ENCODE measurements around the gene TAS2R40.

Gene TAS2R40

GRCh38 chr7:143252006-143252405 is 30.2 kb downstream of the TAS2R40 start:
- no peak for TF ChIP-seq ZNF274 (IDR thresholded peaks at IDR 0.05; ENCODE audit: low read depth, low read length)
- no peak overlapping the region for H3K4me3 ChIP-seq (ENCODE audit: low read length)

GRCh38 chr7:143255564-143255963 is 33.7 kb downstream of the TAS2R40 start:
- no peak overlapping the region for H3K4me3 ChIP-seq (ENCODE audit: low read length)
- TF ChIP-seq ZNF274 (IDR thresholded peaks at IDR 0.05; ENCODE audit: low read depth, low read length) = no peak

GRCh38 chr7:143256325-143256724 is 34.5 kb downstream of the TAS2R40 start:
- TF ChIP-seq ZNF274 (IDR thresholded peaks at IDR 0.05; ENCODE audit: low read depth, low read length) = no peak
- no peak overlapping the region for H3K4me3 ChIP-seq (ENCODE audit: low read length)

GRCh38 chr7:143256932-143257331 is 35.1 kb downstream of the TAS2R40 start:
- no peak for TF ChIP-seq ZNF274 (IDR thresholded peaks at IDR 0.05; ENCODE audit: low read depth, low read length)
- no peak overlapping the region for H3K4me3 ChIP-seq (ENCODE audit: low read length)

GRCh38 chr7:143257501-143257900 is 35.7 kb downstream of the TAS2R40 start:
- TF ChIP-seq ZNF274 (IDR thresholded peaks at IDR 0.05; ENCODE audit: low read depth, low read length) = no peak
- H3K4me3 ChIP-seq (ENCODE audit: low read length) = no peak overlapping the region

- no peak overlapping the region for H3K4me3 ChIP-seq (ENCODE audit: low read length)
- TF ChIP-seq ZNF274 (IDR thresholded peaks at IDR 0.05; ENCODE audit: low read depth, low read length) = no peak
Measured at GRCh38 chr7:143258831-143259230, 37.0 kb downstream of the TAS2R40 start.

- TF ChIP-seq ZNF274 (IDR thresholded peaks at IDR 0.05; ENCODE audit: low read depth, low read length) = no peak
- H3K4me3 ChIP-seq (ENCODE audit: low read length) = no peak overlapping the region
Measured at GRCh38 chr7:143259765-143260164, 37.9 kb downstream of the TAS2R40 start.

- no peak for TF ChIP-seq ZNF274 (IDR thresholded peaks at IDR 0.05; ENCODE audit: low read depth, low read length)
- no peak overlapping the region for H3K4me3 ChIP-seq (ENCODE audit: low read length)
Measured at GRCh38 chr7:143261901-143262300, 40.1 kb downstream of the TAS2R40 start.

GRCh38 chr7:143263266-143264195 is 41.7 kb downstream of the TAS2R40 start, which contains the start of gene GSTK1:
GSTK1 (plus strand) TSS chr7:143263441; CDS start chr7:143263514, 73 bp downstream.
- TF ChIP-seq ZNF274 (IDR thresholded peaks at IDR 0.05; ENCODE audit: low read depth, low read length) = no peak
- H3K4me3 ChIP-seq (ENCODE audit: low read length) = peak within 1 kb of the TSS; percentile 88

GRCh38 chr7:143264196-143264568 is 42.3 kb downstream of the TAS2R40 start:
- peak overlapping the region; percentile 88 for H3K4me3 ChIP-seq (ENCODE audit: low read length)

GRCh38 chr7:143265017-143265693 is 43.3 kb downstream of the TAS2R40 start:
- H3K4me3 ChIP-seq (ENCODE audit: low read length) = no peak overlapping the region
- no peak for TF ChIP-seq ZNF274 (IDR thresholded peaks at IDR 0.05; ENCODE audit: low read depth, low read length)

GRCh38 chr7:143269251-143269650 is 47.4 kb downstream of the TAS2R40 start:
- TF ChIP-seq ZNF274 (IDR thresholded peaks at IDR 0.05; ENCODE audit: low read depth, low read length) = no peak
- no peak overlapping the region for H3K4me3 ChIP-seq (ENCODE audit: low read length)

- TF ChIP-seq ZNF274 (IDR thresholded peaks at IDR 0.05; ENCODE audit: low read depth, low read length) = no peak
- H3K4me3 ChIP-seq (ENCODE audit: low read length) = no peak overlapping the region
Measured at GRCh38 chr7:143271240-143271639, 49.4 kb downstream of the TAS2R40 start.

Data from GM08714 (cell line).